SK-N-MC (cell line): ENCODE results near the gene RNF13.

ENCODE experiments used
- EZH2 ChIP-seq: fragments of 200-600 bp; sonication (generic); IDR thresholded peaks from one replicate; pipeline ENCODE4 v1.6.1; 2017; ENCODE audit warnings: antibody characterized with exemption
- FOXP2 ChIP-seq: optimal IDR thresholded peaks from 2 replicates; pipeline ENCODE3; 2011; ENCODE audit warnings: mild to moderate bottlenecking, moderate library complexity; ENCODE audit not compliant: insufficient read depth; ENCODE audit errors: extremely low read length, control extremely low read depth
- POLR2AphosphoS5 ChIP-seq: IDR thresholded peaks from 2 replicates; pipeline ENCODE4 v1.6.1; 2012; ENCODE audit warnings: mild to moderate bottlenecking, low read depth, low read length, borderline replicate concordance

- TF ChIP-seq EZH2 (no peak), POLR2AphosphoS5 (no peak), FOXP2 (no peak)
Observed at GRCh38 chr3:149763565-149764195, 49.3 kb upstream of the RNF13 start.
